HEK293 (cell line): ENCODE data around the gene N4BP2L1.

Source experiments
- CTCF ChIA-PET: fragments of 350-600 bp; formaldehyde crosslinking; extraction: SDS; loops from one replicate; lab custom pipeline; 2021; ENCODE audit warnings: antibody characterized with exemption; lab: Yijun Ruan, JAX
- POLR2A ChIA-PET: fragments of 300-600 bp; formaldehyde crosslinking; extraction: SDS; loops from one replicate; lab custom pipeline; 2020; ENCODE audit warnings: antibody characterized with exemption, inconsistent platforms; lab: Yijun Ruan, JAX
- H3K27ac ChIP-seq: fragments of 200-500 bp; sonication (Bioruptor generic); 2 replicates; pipeline ENCODE4 v1.5.1; 2014; ENCODE audit warnings: low read depth, low read length, control low read depth, inconsistent platforms; ENCODE audit errors: extremely low read depth
- H3K36me3 ChIP-seq, 2 experiments: fragments of 200-500 bp in 1 of 2; sonication (Bioruptor generic) in 1 of 2; 1 replicate in 1 of 2; 2 replicates in 1 of 2; pipeline ENCODE4 v1.5.1; 2014 to 2017; ENCODE audit warnings: inconsistent platforms in 2 of 2, low read length in 2 of 2; ENCODE audit not compliant: control insufficient read depth in 2 of 2, insufficient read depth in 1 of 2
- H3K4me1 ChIP-seq: fragments of 200-500 bp; sonication (Bioruptor generic); 2 replicates; pipeline ENCODE4 v1.5.1; 2014; ENCODE audit warnings: mild to moderate bottlenecking, low read length, inconsistent platforms; ENCODE audit not compliant: control insufficient read depth, insufficient read depth
- H3K4me3 ChIP-seq: 2 replicates; pipeline ENCODE4 v1.5.1; 2011; ENCODE audit warnings: low read depth, mild to moderate bottlenecking, control low read depth, low read length, moderate library complexity
- H3K9me3 ChIP-seq: fragments of 200-500 bp; sonication (Bioruptor generic); 2 replicates; pipeline ENCODE4 v1.5.1; 2014; ENCODE audit warnings: low read depth, low read length, inconsistent platforms; ENCODE audit not compliant: control insufficient read depth, insufficient read depth
- IKZF3 ChIP-seq: fragments of 450-650 bp; IDR thresholded peaks from 2 replicates; pipeline ENCODE4 v1.5.0; 2018; ENCODE audit warnings: missing biosample characterization, mild to moderate bottlenecking, missing genetic modification characterization, moderate library complexity
- OSR2 ChIP-seq: fragments of 450-650 bp; formaldehyde crosslinking; IDR thresholded peaks from 2 replicates; pipeline ENCODE4 v1.5.1; 2016; ENCODE audit warnings: missing biosample characterization, missing genetic modification characterization
- SCRT2 ChIP-seq: fragments of 450-650 bp; formaldehyde crosslinking; IDR thresholded peaks from 2 replicates; pipeline ENCODE4 v1.5.1; 2016; ENCODE audit warnings: missing biosample characterization, missing genetic modification characterization
- ZBTB17 ChIP-seq: fragments of 450-650 bp; formaldehyde crosslinking; IDR thresholded peaks from 2 replicates; pipeline ENCODE4 v1.5.1; 2016; ENCODE audit warnings: missing biosample characterization, missing genetic modification characterization
- ZBTB20 ChIP-seq: fragments of 450-650 bp; formaldehyde crosslinking; IDR thresholded peaks from 2 replicates; pipeline ENCODE4 v1.5.1; 2016; ENCODE audit warnings: missing biosample characterization, missing genetic modification characterization
- ZBTB6 ChIP-seq: fragments of 450-650 bp; formaldehyde crosslinking; IDR thresholded peaks from 2 replicates; pipeline ENCODE4 v1.5.1; 2017; ENCODE audit warnings: missing biosample characterization, missing genetic modification characterization
- ZBTB8A ChIP-seq: fragments of 450-650 bp; formaldehyde crosslinking; IDR thresholded peaks from 2 replicates; pipeline ENCODE4 v1.5.1; 2016; ENCODE audit warnings: missing biosample characterization, missing genetic modification characterization
- ZFHX2 ChIP-seq: fragments of 450-650 bp; formaldehyde crosslinking; conservative IDR thresholded peaks from 2 replicates; pipeline ENCODE4 v1.5.1; 2016; ENCODE audit warnings: missing biosample characterization, missing genetic modification characterization
- ZNF280D ChIP-seq: fragments of 450-650 bp; formaldehyde crosslinking; IDR thresholded peaks from 2 replicates; pipeline ENCODE4 v1.5.1; 2016; ENCODE audit warnings: missing biosample characterization, missing genetic modification characterization
- ZNF335 ChIP-seq: fragments of 450-650 bp; formaldehyde crosslinking; conservative IDR thresholded peaks from 2 replicates; pipeline ENCODE4 v1.5.1; 2016; ENCODE audit warnings: missing biosample characterization, missing genetic modification characterization
- ZNF404 ChIP-seq: fragments of 450-650 bp; formaldehyde crosslinking; IDR thresholded peaks from 2 replicates; pipeline ENCODE4 v1.5.1; 2017; ENCODE audit warnings: missing biosample characterization, missing genetic modification characterization
- ZNF677 ChIP-seq: fragments of 450-650 bp; IDR thresholded peaks from 2 replicates; pipeline ENCODE4 v1.5.0; 2018; ENCODE audit warnings: missing biosample characterization, mild to moderate bottlenecking, missing genetic modification characterization, moderate library complexity
- ZNF704 ChIP-seq: fragments of 450-650 bp; formaldehyde crosslinking; IDR thresholded peaks from 2 replicates; pipeline ENCODE4 v1.5.1; 2016; ENCODE audit warnings: missing biosample characterization, missing genetic modification characterization
- ZXDB ChIP-seq: fragments of 450-650 bp; formaldehyde crosslinking; IDR thresholded peaks from 2 replicates; pipeline ENCODE4 v1.5.1; 2016; ENCODE audit warnings: missing biosample characterization, missing genetic modification characterization
- TF ChIP-seq, protein P1 (sequence below): fragments of 450-650 bp; formaldehyde crosslinking; IDR thresholded peaks from 2 replicates; pipeline ENCODE4 v1.5.1; 2016; ENCODE audit warnings: missing biosample characterization, missing genetic modification characterization, borderline replicate concordance
- TF ChIP-seq, protein P2 (sequence below): fragments of 450-650 bp; formaldehyde crosslinking; IDR thresholded peaks from 2 replicates; pipeline ENCODE4 v1.5.1; 2016; ENCODE audit warnings: missing biosample characterization, missing genetic modification characterization
- TF ChIP-seq, protein P3 (sequence below): fragments of 450-650 bp; formaldehyde crosslinking; IDR thresholded peaks from 2 replicates; pipeline ENCODE4 v1.5.1; 2016; ENCODE audit warnings: missing biosample characterization, missing genetic modification characterization
- TF ChIP-seq, protein P4 (sequence below): fragments of 450-650 bp; formaldehyde crosslinking; optimal IDR thresholded peaks from 2 replicates; pipeline ENCODE3; 2016; ENCODE audit warnings: missing biosample characterization, mild to moderate bottlenecking, missing genetic modification characterization

Gene N4BP2L1

GRCh38 chr13:32428581-32429432 lies 877 bp upstream of the N4BP2L1 start:
- peak overlapping the region; percentile 16 for H3K4me3 ChIP-seq
- POLR2A ChIA-PET = interaction anchor here (1.2 kb wide), 1 partner anchor 110 kb away, joined by 3 read pairs; the partner anchor contains the start of gene N4BP2L2
- 0 out of 2 replicates have a peak, but pooled peaks have one; percentile 7 for TF ChIP-seq IKZF3 (tag by site-specific recombination)
- peak; percentile 29; the same call in 1 of the 2 replicates for TF ChIP-seq ZBTB17
- TF ChIP-seq, protein P1, sequence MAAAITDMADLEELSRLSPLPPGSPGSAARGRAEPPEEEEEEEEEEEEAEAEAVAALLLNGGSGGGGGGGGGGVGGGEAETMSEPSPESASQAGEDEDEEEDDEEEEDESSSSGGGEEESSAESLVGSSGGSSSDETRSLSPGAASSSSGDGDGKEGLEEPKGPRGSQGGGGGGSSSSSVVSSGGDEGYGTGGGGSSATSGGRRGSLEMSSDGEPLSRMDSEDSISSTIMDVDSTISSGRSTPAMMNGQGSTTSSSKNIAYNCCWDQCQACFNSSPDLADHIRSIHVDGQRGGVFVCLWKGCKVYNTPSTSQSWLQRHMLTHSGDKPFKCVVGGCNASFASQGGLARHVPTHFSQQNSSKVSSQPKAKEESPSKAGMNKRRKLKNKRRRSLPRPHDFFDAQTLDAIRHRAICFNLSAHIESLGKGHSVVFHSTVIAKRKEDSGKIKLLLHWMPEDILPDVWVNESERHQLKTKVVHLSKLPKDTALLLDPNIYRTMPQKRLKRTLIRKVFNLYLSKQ = no peak
- TF ChIP-seq OSR2 (tag by site-specific recombination) = 0 out of 2 replicates have a peak, but pooled peaks have one; percentile 37
- peak; percentile 62 for TF ChIP-seq ZNF335 (tag by site-specific recombination)
- TF ChIP-seq, all 188 proteins: peak for 4
- Histone ChIP-seq H3K36me3 (peaks cover 0 to 4% of the 10 kb centered on the region in 2 experiments; a peak in 1 of 3 replicates), H3K27ac (no peak overlapping the region), H3K9me3 (no peaks in the 10 kb centered on the region), H3K4me1 (no peaks in the 10 kb centered on the region)
- CTCF ChIA-PET = interaction anchor here (0.7 to 0.9 kb wide), 2 partner anchors 263 to 519 kb away, joined by 3 read pairs; no protein-coding TSS in a partner anchor

- peak overlapping the region; percentile 49; the same call in 1 of the 2 replicates for H3K27ac ChIP-seq
- no peaks in the 10 kb centered on the region for H3K9me3 ChIP-seq
- peak overlapping the region; percentile 57 for H3K4me3 ChIP-seq
- no peaks in the 10 kb centered on the region for H3K4me1 ChIP-seq
- CTCF ChIA-PET = no interaction called here
- POLR2A ChIA-PET = interaction anchor here (0.9 to 1.2 kb wide), 2 partner anchors 112 kb away, joined by 3 read pairs; partner anchors contain the start of genes BRCA2, N4BP2L2 and ZAR1L
- peaks cover 0 to 4% of the 10 kb centered on the region in 2 experiments; a peak in 1 of 3 replicates for H3K36me3 ChIP-seq
- TF ChIP-seq SCRT2 (tag by site-specific recombination) = peak; percentile 62; the same call in 1 of the 2 replicates
- TF ChIP-seq ZBTB20 (tag by site-specific recombination) = peak; percentile 70; the same call in 1 of the 2 replicates
- TF ChIP-seq ZNF280D (tag by site-specific recombination) = no peak
- TF ChIP-seq ZFHX2 (tag by site-specific recombination) = peak; percentile 33
- no peak for TF ChIP-seq ZNF704 (tag by site-specific recombination)
- TF ChIP-seq, protein P2, sequence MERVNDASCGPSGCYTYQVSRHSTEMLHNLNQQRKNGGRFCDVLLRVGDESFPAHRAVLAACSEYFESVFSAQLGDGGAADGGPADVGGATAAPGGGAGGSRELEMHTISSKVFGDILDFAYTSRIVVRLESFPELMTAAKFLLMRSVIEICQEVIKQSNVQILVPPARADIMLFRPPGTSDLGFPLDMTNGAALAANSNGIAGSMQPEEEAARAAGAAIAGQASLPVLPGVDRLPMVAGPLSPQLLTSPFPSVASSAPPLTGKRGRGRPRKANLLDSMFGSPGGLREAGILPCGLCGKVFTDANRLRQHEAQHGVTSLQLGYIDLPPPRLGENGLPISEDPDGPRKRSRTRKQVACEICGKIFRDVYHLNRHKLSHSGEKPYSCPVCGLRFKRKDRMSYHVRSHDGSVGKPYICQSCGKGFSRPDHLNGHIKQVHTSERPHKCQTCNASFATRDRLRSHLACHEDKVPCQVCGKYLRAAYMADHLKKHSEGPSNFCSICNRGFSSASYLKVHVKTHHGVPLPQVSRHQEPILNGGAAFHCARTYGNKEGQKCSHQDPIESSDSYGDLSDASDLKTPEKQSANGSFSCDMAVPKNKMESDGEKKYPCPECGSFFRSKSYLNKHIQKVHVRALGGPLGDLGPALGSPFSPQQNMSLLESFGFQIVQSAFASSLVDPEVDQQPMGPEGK (tag by site-specific recombination) = peak; percentile 65
- peak; percentile 22; the same call in 1 of the 2 replicates for TF ChIP-seq ZXDB (tag by site-specific recombination)
- TF ChIP-seq, protein P3, sequence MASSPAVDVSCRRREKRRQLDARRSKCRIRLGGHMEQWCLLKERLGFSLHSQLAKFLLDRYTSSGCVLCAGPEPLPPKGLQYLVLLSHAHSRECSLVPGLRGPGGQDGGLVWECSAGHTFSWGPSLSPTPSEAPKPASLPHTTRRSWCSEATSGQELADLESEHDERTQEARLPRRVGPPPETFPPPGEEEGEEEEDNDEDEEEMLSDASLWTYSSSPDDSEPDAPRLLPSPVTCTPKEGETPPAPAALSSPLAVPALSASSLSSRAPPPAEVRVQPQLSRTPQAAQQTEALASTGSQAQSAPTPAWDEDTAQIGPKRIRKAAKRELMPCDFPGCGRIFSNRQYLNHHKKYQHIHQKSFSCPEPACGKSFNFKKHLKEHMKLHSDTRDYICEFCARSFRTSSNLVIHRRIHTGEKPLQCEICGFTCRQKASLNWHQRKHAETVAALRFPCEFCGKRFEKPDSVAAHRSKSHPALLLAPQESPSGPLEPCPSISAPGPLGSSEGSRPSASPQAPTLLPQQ (tag by site-specific recombination) = peak; percentile 74; the same call in 1 of the 2 replicates
- TF ChIP-seq ZNF404 (tag by site-specific recombination) = no peak
- no peak for TF ChIP-seq ZBTB6
- peak; percentile 59 for TF ChIP-seq ZBTB8A
- TF ChIP-seq, protein P4, sequence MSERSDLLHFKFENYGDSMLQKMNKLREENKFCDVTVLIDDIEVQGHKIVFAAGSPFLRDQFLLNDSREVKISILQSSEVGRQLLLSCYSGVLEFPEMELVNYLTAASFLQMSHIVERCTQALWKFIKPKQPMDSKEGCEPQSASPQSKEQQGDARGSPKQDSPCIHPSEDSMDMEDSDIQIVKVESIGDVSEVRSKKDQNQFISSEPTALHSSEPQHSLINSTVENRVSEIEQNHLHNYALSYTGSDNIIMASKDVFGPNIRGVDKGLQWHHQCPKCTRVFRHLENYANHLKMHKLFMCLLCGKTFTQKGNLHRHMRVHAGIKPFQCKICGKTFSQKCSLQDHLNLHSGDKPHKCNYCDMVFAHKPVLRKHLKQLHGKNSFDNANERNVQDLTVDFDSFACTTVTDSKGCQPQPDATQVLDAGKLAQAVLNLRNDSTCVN (tag by site-specific recombination) = peak; percentile 62
- TF ChIP-seq ZNF677 (tag by site-specific recombination) = peak; percentile 54; the same call in 1 of the 2 replicates
- TF ChIP-seq ZNF335 (tag by site-specific recombination) = peak; percentile 86
Measured at GRCh38 chr13:32426990-32427851, 709 bp downstream of the N4BP2L1 start.
